ENCODE measurements around the gene WIPF1. TPM values are rescaled to one million over a fixed set of nuclear protein-coding genes. Genes with fewer than 3 reads are reported as not detected.
A peak's percentile ranks its signal among the peaks of the same experiment; 100 is the strongest.

WIPF1 gene
- polyA plus RNA-seq, 6 donors from 2014 or later, result 67.8 to 119 (median 95.5) TPM

GRCh38 chr2:174631009-174631981 is 33.7 kb upstream of the WIPF1 start:
- Mint-ChIP-seq H3K27me3 (no peaks in the 10 kb centered on the region), H3K27ac (peak overlapping the region; percentile 75 to 95 (median 86)), H3K9me3 (no peaks in the 10 kb centered on the region), H3K4me3 (peak overlapping the region; percentile 69 to 99 (median 92)), H3K36me3 (peaks cover 25 to 52% of the 10 kb centered on the region in 2 donors), H3K4me1 (peaks cover 65 to 83% (median 78%) of the 10 kb centered on the region in 3 donors)
- DNase-seq, result no peak
- ATAC-seq (ENCODE audit: low read depth in 2 of 2), result no peak

GRCh38 chr2:174630107-174630506 is 32.5 kb upstream of the WIPF1 start:
- Mint-ChIP-seq H3K4me3 (peak overlapping the region in 3 of 8 donors; percentile 10 to 99 (median 23)), H3K4me1 (peaks cover 73 to 87% (median 82%) of the 10 kb centered on the region in 3 donors), H3K27ac (peak overlapping the region in 5 of 6 donors; percentile 4 to 89 (median 16)), H3K27me3 (no peaks in the 10 kb centered on the region), H3K9me3 (no peaks in the 10 kb centered on the region), H3K36me3 (peaks cover 31 to 52% of the 10 kb centered on the region in 2 donors)
- DNase-seq (no peak), ATAC-seq (ENCODE audit: low read depth in 2 of 2) (no peak)

- Mint-ChIP-seq H3K27me3 (no peaks in the 10 kb centered on the region), H3K9me3 (no peaks in the 10 kb centered on the region), H3K36me3 (peaks cover 31 to 52% of the 10 kb centered on the region in 2 donors), H3K27ac (peak overlapping the region; percentile 5 to 86 (median 59)), H3K4me1 (peaks cover 70 to 87% (median 82%) of the 10 kb centered on the region in 3 donors), H3K4me3 (peak overlapping the region in 2 of 8 donors; percentile 21 to 99)
- no peak for DNase-seq
- ATAC-seq (ENCODE audit: low read depth in 2 of 2), result no peak
Measured at GRCh38 chr2:174629506-174629905, 31.9 kb upstream of the WIPF1 start.

- no peak for ATAC-seq (ENCODE audit: low read depth in 2 of 2)
- no peaks in the 10 kb centered on the region for H3K9me3 Mint-ChIP-seq
- H3K27me3 Mint-ChIP-seq, result no peaks in the 10 kb centered on the region
- DNase-seq, result no peak
- H3K36me3 Mint-ChIP-seq, result peaks cover 31 to 52% of the 10 kb centered on the region in 2 donors
- H3K27ac Mint-ChIP-seq, result peak overlapping the region in 5 of 6 donors; percentile 9 to 84 (median 54)
- H3K4me3 Mint-ChIP-seq, result peak overlapping the region in 1 of 8 donors; percentile 21
- peaks cover 76 to 95% (median 85%) of the 10 kb centered on the region in 3 donors for H3K4me1 Mint-ChIP-seq
Measured at GRCh38 chr2:174628528-174629169, 31.0 kb upstream of the WIPF1 start.

- no peak for ATAC-seq (ENCODE audit: low read depth in 2 of 2)
- Mint-ChIP-seq H3K4me1 (peaks cover 73 to 95% (median 77%) of the 10 kb centered on the region in 3 donors), H3K36me3 (peaks cover 31 to 44% of the 10 kb centered on the region in 2 donors), H3K27me3 (no peaks in the 10 kb centered on the region), H3K9me3 (no peaks in the 10 kb centered on the region), H3K27ac (peak overlapping the region; percentile 55 to 95 (median 90)), H3K4me3 (peak overlapping the region in 3 of 8 donors; percentile 0 to 41 (median 28))
- no peak for DNase-seq
Measured at GRCh38 chr2:174627216-174627615, 29.6 kb upstream of the WIPF1 start.

GRCh38 chr2:174624895-174625430 is 27.4 kb upstream of the WIPF1 start:
- peaks cover 25 to 36% of the 10 kb centered on the region in 2 donors for H3K36me3 Mint-ChIP-seq
- peak overlapping the region in 5 of 6 donors; percentile 46 to 76 (median 60) for H3K27ac Mint-ChIP-seq
- no peaks in the 10 kb centered on the region for H3K9me3 Mint-ChIP-seq
- ATAC-seq (ENCODE audit: low read depth in 2 of 2) (no peak), DNase-seq (no peak)
- peak overlapping the region in 4 of 8 donors; percentile 4 to 63 (median 58) for H3K4me3 Mint-ChIP-seq
- no peaks in the 10 kb centered on the region for H3K27me3 Mint-ChIP-seq
- H3K4me1 Mint-ChIP-seq, result peaks cover 65 to 91% (median 73%) of the 10 kb centered on the region in 3 donors

GRCh38 chr2:174623690-174624089 is 26.1 kb upstream of the WIPF1 start:
- Mint-ChIP-seq H3K4me3 (peak overlapping the region in 3 of 8 donors; percentile 49 to 63 (median 53)), H3K4me1 (peaks cover 59 to 89% (median 69%) of the 10 kb centered on the region in 3 donors), H3K27me3 (no peaks in the 10 kb centered on the region), H3K9me3 (no peaks in the 10 kb centered on the region), H3K36me3 (peaks cover 19 to 28% of the 10 kb centered on the region in 2 donors), H3K27ac (peak overlapping the region in 5 of 6 donors; percentile 9 to 80 (median 66))
- ATAC-seq (ENCODE audit: low read depth in 2 of 2) (no peak), DNase-seq (no peak)

- Mint-ChIP-seq H3K4me3 (no peak overlapping the region), H3K4me1 (peaks cover 58 to 90% (median 69%) of the 10 kb centered on the region in 3 donors), H3K27me3 (no peaks in the 10 kb centered on the region), H3K27ac (peak overlapping the region in 3 of 6 donors; percentile 66 to 80 (median 68)), H3K9me3 (no peaks in the 10 kb centered on the region), H3K36me3 (peaks cover 14 to 22% of the 10 kb centered on the region in 2 donors)
- DNase-seq (no peak), ATAC-seq (ENCODE audit: low read depth in 2 of 2) (no peak)
Measured at GRCh38 chr2:174623106-174623637, 25.6 kb upstream of the WIPF1 start.

GRCh38 chr2:174621323-174621722 is 23.7 kb upstream of the WIPF1 start:
- DNase-seq (no peak), ATAC-seq (ENCODE audit: low read depth in 2 of 2) (peak; percentile 71 to 76)
- Mint-ChIP-seq H3K4me3 (peak overlapping the region in 2 of 8 donors; percentile 30 to 74), H3K27ac (peak overlapping the region in 5 of 6 donors; percentile 21 to 89 (median 67)), H3K9me3 (no peaks in the 10 kb centered on the region), H3K4me1 (peaks cover 53 to 89% (median 70%) of the 10 kb centered on the region in 3 donors), H3K27me3 (no peaks in the 10 kb centered on the region), H3K36me3 (peaks cover 7 to 18% of the 10 kb centered on the region in 2 donors)

GRCh38 chr2:174618179-174618578 is 20.6 kb upstream of the WIPF1 start:
- no peak for ATAC-seq (ENCODE audit: low read depth in 2 of 2)
- H3K4me3 Mint-ChIP-seq, result peak overlapping the region in 2 of 8 donors; percentile 54 to 57
- peaks cover 7 to 16% of the 10 kb centered on the region in 2 donors for H3K36me3 Mint-ChIP-seq

GRCh38 chr2:174617718-174618117 is 20.1 kb upstream of the WIPF1 start:
- ATAC-seq (ENCODE audit: low read depth in 2 of 2) (no peak), DNase-seq (no peak)
- peaks cover 7 to 16% of the 10 kb centered on the region in 2 donors for H3K36me3 Mint-ChIP-seq
- H3K4me1 Mint-ChIP-seq, result peaks cover 58 to 90% (median 72%) of the 10 kb centered on the region in 3 donors
- H3K27ac Mint-ChIP-seq, result peak overlapping the region; percentile 21 to 87 (median 84)
- H3K4me3 Mint-ChIP-seq, result peak overlapping the region in 4 of 8 donors; percentile 9 to 72 (median 44)
- H3K9me3 Mint-ChIP-seq, result no peaks in the 10 kb centered on the region
- H3K27me3 Mint-ChIP-seq, result no peaks in the 10 kb centered on the region

More at GRCh38 chr2:174618179-174618578, 20.6 kb upstream of the WIPF1 start:
- no peaks in the 10 kb centered on the region for H3K27me3 Mint-ChIP-seq
- H3K4me1 Mint-ChIP-seq, result peaks cover 58 to 89% (median 70%) of the 10 kb centered on the region in 3 donors
- DNase-seq, result no peak
- peak overlapping the region; percentile 83 to 93 (median 88) for H3K27ac Mint-ChIP-seq
- H3K9me3 Mint-ChIP-seq, result no peaks in the 10 kb centered on the region

GRCh38 chr2:174617120-174617519 is 19.5 kb upstream of the WIPF1 start:
- DNase-seq (no peak), ATAC-seq (ENCODE audit: low read depth in 2 of 2) (no peak)
- Mint-ChIP-seq H3K27ac (peak overlapping the region; percentile 48 to 89 (median 85)), H3K27me3 (no peaks in the 10 kb centered on the region), H3K36me3 (peaks cover 7 to 19% of the 10 kb centered on the region in 2 donors), H3K4me3 (peak overlapping the region in 5 of 8 donors; percentile 9 to 72 (median 57)), H3K9me3 (no peaks in the 10 kb centered on the region), H3K4me1 (peaks cover 58 to 90% (median 75%) of the 10 kb centered on the region in 3 donors)
